AG08396 (cell line): Measurements from ENCODE around the gene ZNF747.
"Not testable (repeated sequence)": the region's sequence is repeated elsewhere in the genome, so short reads cannot be mapped to it uniquely, and the experiment has no call there.

Experiments used
- DNase-seq: peaks from one replicate; pipeline ENCODE4 v3.0.0; 2012; ENCODE audit warnings: low spot score, mixed read lengths

Gene ZNF747

GRCh38 chr16:30557957-30558788 is 23.5 kb upstream of the ZNF747 start, which contains the start of gene ZNF764:
TSS of gene ZNF764 (minus strand) at chr16:30558374. CDS start at chr16:30558182, 192 bp downstream.
- DNase-seq = peak; percentile 97

DNA sequence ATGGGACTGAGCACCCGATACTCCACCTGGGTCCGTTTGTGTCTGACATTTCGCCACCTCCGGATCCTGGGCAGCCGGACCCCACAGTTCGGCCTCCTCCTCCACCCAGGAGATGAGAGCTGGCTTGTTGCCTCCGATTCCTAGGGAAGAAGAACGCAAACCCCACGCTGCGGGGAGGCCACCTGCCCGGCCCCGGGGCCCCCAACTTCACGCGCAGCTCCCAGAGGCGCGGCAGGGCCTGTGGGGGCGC is 23.0 kb upstream of the ZNF747 start:
- DNase-seq = peak; percentile 36

DNA sequence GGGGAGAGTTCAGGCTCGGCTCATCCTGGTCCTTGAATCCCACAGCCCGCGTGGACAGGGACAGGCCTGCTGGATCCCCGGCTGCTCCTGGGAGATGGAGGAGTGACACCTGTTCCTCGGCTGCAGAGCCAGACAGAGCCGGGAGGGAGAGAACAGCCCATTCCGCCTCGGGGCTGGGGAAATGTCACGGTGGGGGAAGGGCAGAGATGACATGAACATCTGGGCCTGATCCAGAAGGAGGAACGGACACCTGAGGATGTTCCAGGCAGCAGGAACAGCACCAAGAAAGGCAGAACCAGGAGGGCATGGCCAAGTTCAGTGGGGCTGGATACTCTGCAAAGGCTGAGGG is 21.4 kb upstream of the ZNF747 start:
- DNase-seq = no peak

GRCh38 chr16:30555315-30556124 is 20.9 kb upstream of the ZNF747 start:
- no peak for DNase-seq

- no peak for DNase-seq
Measured at GRCh38 chr16:30554557-30555314, 20.1 kb upstream of the ZNF747 start.

GRCh38 chr16:30553393-30553899 is 18.8 kb upstream of the ZNF747 start:
- DNase-seq = no peak

- no peak for DNase-seq
Measured at GRCh38 chr16:30552956-30553355, 18.3 kb upstream of the ZNF747 start.

DNA sequence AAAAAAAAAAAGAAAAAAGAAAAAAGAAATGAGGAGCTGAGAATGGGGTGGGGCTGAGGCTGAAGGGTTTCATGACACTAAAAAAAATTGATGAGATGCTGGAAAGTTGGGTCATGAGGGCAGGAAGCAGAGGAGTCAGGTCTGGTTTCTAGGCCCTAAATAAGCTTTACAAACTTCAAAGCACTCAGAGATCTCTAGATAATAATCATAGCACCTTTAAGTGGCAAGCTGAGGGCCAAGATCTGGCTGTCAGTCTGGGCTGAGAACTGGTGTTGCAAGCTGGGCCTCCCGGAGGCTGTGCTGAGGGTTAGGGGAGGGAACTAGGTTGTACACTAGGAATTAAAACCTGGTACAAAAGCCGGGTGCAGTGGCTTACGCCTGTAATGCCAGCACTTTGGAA is 17.1 kb upstream of the ZNF747 start:
- DNase-seq = no peak

DNA sequence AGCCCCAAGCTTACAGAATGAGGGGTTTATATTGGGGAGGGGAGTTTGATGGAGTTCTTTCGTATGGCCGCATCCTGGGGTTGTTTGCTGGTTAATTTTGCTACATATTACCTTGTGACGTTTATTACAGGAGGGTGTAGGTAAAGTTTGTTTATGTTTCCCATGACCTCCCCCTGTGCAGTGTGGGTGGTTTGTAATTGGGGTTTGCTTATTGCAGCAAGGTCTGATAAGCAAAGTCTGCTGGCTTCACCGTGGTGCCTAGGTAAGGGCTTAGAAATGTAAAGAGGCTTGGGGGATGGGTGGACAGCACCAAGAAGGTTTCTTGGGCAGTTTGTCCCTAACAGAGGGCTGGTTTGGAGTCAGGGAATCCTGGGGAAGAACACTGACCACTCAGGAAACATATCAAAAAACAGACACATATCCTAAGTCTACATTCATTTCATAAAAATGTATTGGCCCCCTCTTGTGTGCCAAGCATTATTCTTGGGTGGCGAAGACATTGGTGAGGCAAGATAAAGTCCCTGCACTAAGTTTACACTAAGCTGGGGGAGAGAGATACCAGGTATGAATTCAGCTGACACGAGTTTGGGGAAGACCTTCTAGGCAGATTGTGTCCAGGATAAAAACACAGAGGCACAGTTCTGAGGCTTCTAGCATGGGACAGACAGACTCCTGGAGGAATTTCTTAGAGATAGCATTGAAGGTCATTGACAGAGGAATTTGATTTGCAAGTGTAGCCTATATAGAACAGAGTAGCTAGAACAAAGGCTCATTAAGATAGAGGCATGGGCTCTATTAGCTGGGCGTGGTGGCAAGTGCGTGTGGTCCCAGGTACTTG is 14.0 kb upstream of the ZNF747 start:
- no peak for DNase-seq

DNA sequence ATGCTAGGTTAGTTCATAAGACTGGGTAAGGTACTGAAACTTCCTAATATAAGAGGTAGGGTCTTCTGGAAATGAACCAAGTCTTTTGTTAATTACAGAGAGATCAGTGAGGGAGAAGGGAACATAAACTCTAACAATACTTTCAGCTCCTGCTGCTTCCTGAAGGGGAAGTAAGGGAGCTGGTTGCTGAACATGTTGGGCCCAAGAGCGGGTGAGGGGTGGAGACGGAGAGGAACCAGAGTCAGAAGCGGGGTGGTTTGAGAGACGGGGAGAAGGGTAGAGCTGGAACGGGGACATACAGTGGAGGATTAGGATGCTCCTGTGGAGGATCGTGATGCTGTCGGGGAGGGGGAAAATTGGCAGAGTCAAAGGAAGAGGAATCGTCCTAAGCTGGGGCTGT is 11.5 kb upstream of the ZNF747 start:
- DNase-seq = no peak

DNA sequence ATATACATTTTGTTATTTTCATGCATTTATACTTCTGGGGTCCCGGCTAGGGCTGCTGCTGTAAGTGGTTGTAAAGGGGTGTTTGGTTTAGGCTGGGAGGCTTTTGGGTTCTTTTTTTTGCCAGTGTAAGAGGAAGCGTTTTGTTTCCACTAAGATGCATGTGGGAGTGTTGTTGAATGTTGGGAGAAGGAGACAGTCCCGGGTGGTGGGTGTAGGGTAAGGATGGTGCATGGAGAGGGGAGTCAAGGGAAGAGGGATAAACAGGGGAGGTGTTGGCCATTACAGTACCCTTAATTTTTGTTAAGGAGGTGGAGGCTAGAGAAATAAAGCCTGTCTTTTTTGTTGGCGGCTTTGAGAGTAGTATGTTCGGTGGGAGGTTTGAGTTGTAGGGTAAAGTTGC is 8.4 kb upstream of the ZNF747 start:
- DNase-seq = no peak

DNA sequence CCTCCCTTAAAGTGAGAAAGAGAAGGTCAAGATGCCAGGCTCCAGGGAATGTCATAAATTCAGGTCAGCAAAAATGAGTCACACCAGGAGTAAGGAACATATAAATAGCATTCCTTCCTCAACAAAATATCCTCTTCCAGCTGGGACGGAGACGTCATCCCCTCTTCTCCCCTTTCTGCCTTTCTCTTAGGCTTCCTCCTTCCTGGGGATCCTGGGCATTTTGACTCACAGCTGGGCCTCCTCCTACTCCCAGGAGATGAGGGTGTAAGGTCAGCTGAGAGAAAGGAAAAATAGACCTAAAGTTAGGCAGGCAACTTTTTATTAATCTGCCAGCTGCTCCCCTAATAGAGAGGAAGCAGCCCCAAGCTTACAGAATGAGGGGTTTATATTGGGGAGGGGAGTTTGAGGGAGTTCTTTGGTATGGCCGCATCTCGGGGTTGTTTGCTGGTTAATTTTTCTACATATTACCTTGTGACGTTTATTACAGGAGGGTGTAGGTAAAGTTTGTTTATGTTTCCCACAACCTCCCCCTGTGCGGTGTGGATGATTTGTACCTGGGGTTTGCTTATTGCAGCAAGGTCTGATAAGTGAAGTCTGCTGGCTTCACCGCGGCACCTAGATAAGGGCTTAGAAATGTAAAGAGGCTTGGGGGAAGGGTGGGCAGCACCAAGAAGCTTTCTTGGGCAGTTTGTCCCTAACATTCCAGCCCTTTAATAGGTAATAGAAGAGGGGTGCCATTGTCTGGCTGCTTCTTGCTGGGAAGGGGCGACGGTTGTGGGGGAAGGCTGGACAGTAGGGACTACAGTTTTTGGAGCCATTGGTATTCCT is 7.1 kb upstream of the ZNF747 start:
- DNase-seq = no peak

- not testable (repeated sequence) for DNase-seq
Measured at GRCh38 chr16:30540916-30541464, 6.3 kb upstream of the ZNF747 start.

DNA sequence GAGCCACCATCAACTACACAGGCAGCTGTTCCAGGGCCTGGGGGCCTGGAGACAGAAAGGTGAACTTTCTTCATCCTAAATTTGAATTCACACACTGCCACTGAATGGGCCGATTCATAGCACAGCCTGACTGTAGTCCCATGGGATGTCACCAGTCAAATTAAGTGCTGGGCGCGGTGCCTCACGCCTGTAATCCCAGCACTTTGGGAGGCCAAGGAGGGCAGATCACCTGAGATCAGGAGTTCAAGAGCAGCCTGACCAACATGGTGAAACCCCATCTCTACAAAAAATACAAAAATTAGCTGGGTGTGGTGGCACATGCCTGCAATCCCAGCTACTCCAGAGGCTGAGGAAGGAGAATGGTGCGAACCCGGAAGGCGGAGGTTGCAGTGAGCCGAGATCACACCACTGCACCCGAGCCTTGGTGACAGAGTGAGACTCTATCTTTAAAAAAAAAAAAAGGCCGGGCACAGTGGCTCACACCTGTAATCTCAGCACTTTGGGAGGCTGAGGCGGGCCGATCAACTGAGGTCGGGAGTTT is 5.4 kb upstream of the ZNF747 start:
- DNase-seq = not testable (repeated sequence)

- DNase-seq = no peak
Measured at GRCh38 chr16:30539000-30539964, 4.6 kb upstream of the ZNF747 start.

DNA sequence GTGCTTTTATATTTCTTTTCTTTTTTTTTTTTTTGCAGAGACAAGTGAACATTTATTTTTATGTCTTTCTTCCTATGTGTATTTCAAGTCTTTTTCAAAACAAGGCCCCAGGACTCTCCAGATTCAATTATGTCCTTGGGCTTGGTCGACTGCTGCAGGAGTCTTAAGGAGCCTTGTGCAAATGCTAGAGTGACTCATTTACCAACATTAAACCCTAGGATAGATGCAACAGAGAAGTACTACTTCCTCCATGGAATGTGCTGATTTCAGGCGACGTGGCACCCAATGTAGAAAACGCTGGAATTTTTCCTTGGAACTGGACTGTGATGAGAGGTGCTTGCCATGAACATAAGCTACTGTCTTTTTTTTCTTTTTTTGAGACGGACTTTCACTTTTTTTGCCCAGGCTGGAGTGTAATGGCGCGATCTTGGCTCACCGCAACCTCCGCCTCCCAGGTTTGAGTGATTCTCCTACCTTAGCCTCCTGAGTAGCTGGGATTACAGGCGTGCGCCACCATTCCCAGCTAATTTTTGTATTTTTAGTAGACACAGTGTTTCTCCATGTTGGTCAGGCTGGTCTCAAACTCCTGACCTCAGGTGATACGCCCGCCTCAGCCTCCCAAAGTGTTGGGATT is 1.9 kb upstream of the ZNF747 start:
- DNase-seq = not testable (repeated sequence)

DNA sequence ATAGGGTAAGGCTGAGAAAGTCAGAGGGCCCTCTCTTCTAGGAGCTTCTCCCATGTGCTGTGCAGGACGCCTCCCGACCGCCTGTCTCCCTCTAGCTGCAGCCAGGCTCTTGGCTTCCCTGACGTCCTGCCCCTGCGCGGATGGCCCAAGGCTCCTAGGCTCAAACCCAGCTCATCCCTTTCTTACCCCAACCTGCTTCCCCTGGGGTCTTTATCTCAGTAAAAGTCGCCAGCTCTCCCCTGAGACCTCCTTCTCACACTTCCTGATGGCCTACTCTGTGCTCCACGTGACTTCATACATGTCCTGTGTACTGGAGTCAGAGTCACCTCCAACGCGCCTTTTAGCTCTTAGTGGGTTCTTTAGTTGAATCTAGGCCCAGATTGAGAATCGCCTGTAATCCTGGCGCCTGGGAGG is 1.1 kb upstream of the ZNF747 start:
- DNase-seq = peak; percentile 68

DNA sequence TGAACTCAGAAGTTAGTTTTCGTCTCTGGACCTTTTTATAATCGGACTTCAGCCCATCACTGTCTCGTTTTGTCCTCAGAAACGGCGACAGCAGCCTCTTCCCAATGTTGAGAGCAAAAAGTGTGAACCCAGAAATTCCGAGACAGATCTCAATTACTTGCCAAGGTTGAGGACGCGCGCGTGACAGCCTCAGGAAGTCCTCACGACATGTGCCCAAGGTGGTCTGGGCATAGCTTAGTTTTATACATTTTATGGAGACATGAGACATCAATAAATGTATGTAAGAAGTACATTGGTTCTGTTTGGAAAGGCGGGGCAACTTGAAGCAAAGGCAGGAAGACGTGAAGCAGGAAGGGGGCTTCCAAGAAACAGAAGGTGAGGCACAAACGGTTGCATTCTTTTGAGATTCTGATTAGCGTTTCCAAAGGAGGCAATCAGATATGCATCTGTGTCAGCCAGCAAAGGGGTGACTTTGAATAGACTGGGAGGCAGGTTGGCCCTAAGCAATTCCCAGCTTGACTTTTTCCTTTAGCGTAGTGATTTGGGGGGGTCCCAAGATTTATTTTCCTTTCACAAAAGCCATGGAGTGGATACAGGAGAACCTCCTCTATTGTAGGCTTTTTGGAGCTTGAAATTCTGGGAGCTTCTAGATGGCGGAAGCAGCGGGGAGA is 583 bp upstream of the ZNF747 start:
- DNase-seq = no peak
